Smooth muscle cell (in vitro differentiated cells): Measurements from ENCODE around the gene VPS35L. TPM values are rescaled to one million over a fixed set of nuclear protein-coding genes. Genes with fewer than 3 reads are reported as not detected.

ENCODE experiments used
- DNase-seq: peaks from one replicate; lab custom pipeline; 2025; ENCODE audit not compliant: unreplicated experiment; lab: John Stamatoyannopoulos, UW
- H2AFZ ChIP-seq: fragments of 200-600 bp; sonication (generic); 2 replicates; pipeline ENCODE4 v1.6.0; 2016; ENCODE audit warnings: antibody characterized with exemption, low read depth, mild to moderate bottlenecking
- H3F3A ChIP-seq: fragments of 200-600 bp; sonication (generic); 2 replicates; pipeline ENCODE4 v1.6.0; 2017; ENCODE audit warnings: antibody characterized with exemption, low read depth
- H3K27ac ChIP-seq: fragments of 200-600 bp; sonication (generic); 2 replicates; pipeline ENCODE4 v1.5.1; 2016; ENCODE audit warnings: low read depth, mild to moderate bottlenecking
- H3K27me3 ChIP-seq: fragments of 200-600 bp; sonication (generic); 2 replicates; pipeline ENCODE4 v1.6.1; 2016; ENCODE audit warnings: low read depth, mild to moderate bottlenecking
- H3K36me3 ChIP-seq: fragments of 200-600 bp; sonication (generic); 2 replicates; pipeline ENCODE4 v1.5.1; 2016; ENCODE audit warnings: low read depth
- H3K4me1 ChIP-seq: fragments of 200-600 bp; sonication (generic); 2 replicates; pipeline ENCODE4 v1.5.1; 2016; ENCODE audit warnings: low read depth
- H3K4me2 ChIP-seq: fragments of 200-600 bp; sonication (generic); 2 replicates; pipeline ENCODE4 v1.6.0; 2016; ENCODE audit warnings: mild to moderate bottlenecking
- H3K4me3 ChIP-seq: fragments of 200-600 bp; sonication (generic); 2 replicates; pipeline ENCODE4 v1.5.1; 2016; ENCODE audit warnings: mild to moderate bottlenecking
- H3K79me2 ChIP-seq: fragments of 200-600 bp; sonication (generic); 2 replicates; pipeline ENCODE4 v1.6.0; 2016; ENCODE audit warnings: low read depth, mild to moderate bottlenecking
- H3K9ac ChIP-seq: fragments of 200-600 bp; sonication (generic); 2 replicates; pipeline ENCODE4 v1.6.0; 2016; ENCODE audit warnings: low read depth
- H3K9me3 ChIP-seq: fragments of 200-600 bp; sonication (generic); replicated peaks from 2 replicates; pipeline ENCODE4 v1.5.1; 2016; ENCODE audit warnings: low read depth
- H4K20me1 ChIP-seq: fragments of 200-600 bp; sonication (generic); 2 replicates; pipeline ENCODE4 v1.6.0; 2016; ENCODE audit warnings: low read depth
- CTCF ChIP-seq: fragments of 200-600 bp; sonication (generic); IDR thresholded peaks from 2 replicates; pipeline ENCODE4 v1.5.1; 2017; ENCODE audit warnings: borderline replicate concordance, mild to moderate bottlenecking, antibody characterized with exemption; ENCODE audit not compliant: insufficient read depth, poor library complexity, severe bottlenecking
- WGBS: methylation state at CpG from one replicate; pipeline ENCODE4 v1.1.7; 2016; ENCODE audit warnings: low lambda C conversion rate; 5-methylcytosine and 5-hydroxymethylcytosine counted together
- polyA plus RNA-seq: library from polyadenylated mRNA; unstranded; fragments of >200 nt; fragmentation: Nextera tagmentation; extraction: Ambion mirVana; gene quantifications from 2 replicates; pipeline ENCODE4 v1.2.1, GENCODE V29; 2016
- total RNA-seq: library from RNA; depleted of rRNA; stranded (reverse); fragments of >200 nt; gene quantifications from 2 replicates; pipeline ENCODE4 v1.2.3, GENCODE V29; 2014

Gene VPS35L
- total and polyA plus RNA-seq, 2 experiments from 2014 or later: 46.7 to 47.4 TPM

- H3K27ac ChIP-seq: peak overlapping the region; percentile 86
- no peaks in the 10 kb centered on the region for H3K79me2 ChIP-seq
- no peak overlapping the region for H3K9ac ChIP-seq
- no peak overlapping the region for H3K4me3 ChIP-seq
- no peak overlapping the region for H3K4me2 ChIP-seq
- DNase-seq: no peak
- WGBS: 90% methylated on average over 7 of the region's 7 CpGs
- no peak for TF ChIP-seq CTCF
- peaks cover 10% of the 10 kb centered on the region for H3K36me3 ChIP-seq
- H3F3A ChIP-seq: peaks cover 7% of the 10 kb centered on the region
- H3K9me3 ChIP-seq: no peaks in the 10 kb centered on the region
- H3K27me3 ChIP-seq: no peaks in the 10 kb centered on the region
- H2AFZ ChIP-seq: no peak overlapping the region
- H4K20me1 ChIP-seq: no peaks in the 10 kb centered on the region
- no peaks in the 10 kb centered on the region for H3K4me1 ChIP-seq
Observed at GRCh38 chr16:19636436-19637267, 81.1 kb downstream of the VPS35L start.

DNA sequence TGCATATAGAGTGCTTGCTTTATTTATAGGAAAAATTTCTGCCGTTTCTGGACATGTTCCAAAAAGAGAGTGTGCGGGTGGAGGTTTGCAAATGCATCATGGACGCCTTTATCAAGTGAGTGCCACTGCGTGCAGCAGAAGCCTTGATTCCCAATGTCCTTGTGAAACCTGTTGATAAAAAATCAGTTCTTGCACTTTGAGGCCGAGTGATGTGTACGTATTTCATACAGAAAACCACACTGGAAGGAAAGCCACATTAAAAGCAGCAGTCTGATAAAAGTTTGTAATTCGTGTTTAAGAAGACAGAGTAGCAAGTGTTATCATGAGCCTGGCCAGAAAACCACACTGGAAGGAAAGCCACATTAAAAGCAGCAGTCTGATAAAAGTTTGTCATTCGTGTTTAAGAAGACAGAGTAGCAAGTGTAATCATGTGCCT lies 84.5 kb downstream of the VPS35L start:
- TF ChIP-seq CTCF: no peak
- H3K36me3 ChIP-seq: no peaks in the 10 kb centered on the region
- H4K20me1 ChIP-seq: no peaks in the 10 kb centered on the region
- H3K4me2 ChIP-seq: no peak overlapping the region
- H2AFZ ChIP-seq: no peak overlapping the region
- 48% methylated on average over 8 of the region's 8 CpGs for WGBS
- no peak overlapping the region for H3K9ac ChIP-seq
- H3K9me3 ChIP-seq: no peaks in the 10 kb centered on the region
- no peaks in the 10 kb centered on the region for H3K79me2 ChIP-seq
- peaks cover 7% of the 10 kb centered on the region for H3F3A ChIP-seq
- no peaks in the 10 kb centered on the region for H3K4me1 ChIP-seq
- no peak overlapping the region for H3K4me3 ChIP-seq
- H3K27me3 ChIP-seq: no peaks in the 10 kb centered on the region
- no peak overlapping the region for H3K27ac ChIP-seq
- no peak for DNase-seq

DNA sequence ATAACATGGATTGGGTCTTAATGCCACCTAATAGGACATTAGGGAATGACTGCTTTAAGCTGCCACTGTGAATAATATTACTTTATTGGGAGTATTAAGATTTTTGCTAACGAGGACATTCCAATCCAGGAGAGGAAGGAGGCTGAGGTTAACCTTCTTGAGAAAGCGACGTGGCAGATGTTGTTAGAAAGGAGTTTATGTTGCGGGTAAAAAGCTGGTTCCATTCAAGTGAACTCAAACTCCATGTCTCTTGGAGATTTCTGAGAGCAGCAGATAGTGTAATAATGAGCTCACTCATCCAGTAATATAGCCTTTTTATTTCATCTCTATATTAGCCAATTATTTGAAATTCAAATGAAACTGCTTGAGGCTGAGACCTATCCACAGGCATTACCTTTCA lies 87.0 kb downstream of the VPS35L start:
- no peak for TF ChIP-seq CTCF

DNA sequence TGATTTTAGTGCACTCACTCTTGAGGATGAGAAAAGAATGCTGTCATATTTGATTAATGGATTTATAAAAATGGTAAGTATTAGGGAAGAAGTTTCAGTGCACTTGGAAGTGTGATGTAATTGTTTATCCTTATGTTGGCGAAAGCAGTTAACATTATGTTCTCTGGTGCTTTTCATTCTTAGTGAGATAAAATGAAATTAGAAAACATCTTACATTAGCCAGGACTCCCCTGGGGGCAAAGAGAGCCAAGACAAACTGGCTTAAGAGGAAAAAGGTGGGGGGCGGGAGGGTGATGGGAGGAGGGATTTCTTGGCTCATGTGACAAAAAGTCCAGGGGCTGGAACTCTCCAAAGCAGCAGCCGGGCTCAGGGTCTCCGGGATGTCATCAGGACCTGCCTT lies 89.4 kb downstream of the VPS35L start:
- Histone ChIP-seq H3K4me3 (no peak overlapping the region), H3K36me3 (peaks cover 6% of the 10 kb centered on the region), H3K4me2 (no peak overlapping the region), H3K27ac (no peak overlapping the region), H4K20me1 (no peaks in the 10 kb centered on the region), H3K9ac (no peak overlapping the region), H3K9me3 (no peaks in the 10 kb centered on the region), H2AFZ (no peak overlapping the region), H3F3A (peaks cover 5% of the 10 kb centered on the region), H3K4me1 (no peaks in the 10 kb centered on the region), H3K27me3 (no peaks in the 10 kb centered on the region), H3K79me2 (no peaks in the 10 kb centered on the region)
- TF ChIP-seq CTCF: no peak
- 87% methylated on average over 4 of the region's 4 CpGs for WGBS
- DNase-seq: no peak

More for the DNA sequence above, 87.0 kb downstream of the VPS35L start:
- Histone ChIP-seq H3F3A (peaks cover 7% of the 10 kb centered on the region), H3K9ac (no peak overlapping the region), H3K4me1 (no peaks in the 10 kb centered on the region), H3K4me2 (no peak overlapping the region), H3K27ac (no peak overlapping the region), H4K20me1 (no peaks in the 10 kb centered on the region), H3K4me3 (no peak overlapping the region), H3K36me3 (no peaks in the 10 kb centered on the region), H3K79me2 (no peaks in the 10 kb centered on the region), H2AFZ (no peak overlapping the region), H3K27me3 (no peaks in the 10 kb centered on the region), H3K9me3 (no peaks in the 10 kb centered on the region)
- WGBS: 93% methylated on average over 4 of the region's 4 CpGs
- no peak for DNase-seq
